ENCODE results near the gene LRRC61. TPM values are rescaled to one million over a fixed set of nuclear protein-coding genes. Genes with fewer than 3 reads are reported as not detected.

Gene LRRC61
- total and polyA plus RNA-seq, 2 of the 13 experiments (the other 11 are each of a cell fraction or from before 2014, with no cell fraction given), result 33.0 to 34.8 TPM

GRCh38 chr7:150375662-150376521 is 52.7 kb downstream of the LRRC61 start (continued):
- TF ChIP-seq IKZF5 (CRISPR knock-in tag; IDR thresholded peaks at IDR 0.05), result no peak

GRCh38 chr7:150376560-150376959 is 53.4 kb downstream of the LRRC61 start:
- Histone ChIP-seq H2AFZ (ENCODE audit: low read length) (no peak overlapping the region), H3K4me1 (ENCODE audit: insufficient read depth, low read length) (peaks cover 75% of the 10 kb centered on the region), H3K4me3 (replicated peaks in 1 of 3; ENCODE audit: insufficient read depth in 1 of 3, low read depth in 2 of 3, low read length in 3 of 3) (peak overlapping the region in 1 of 3 experiments; percentile 47; a peak in 2 of 6 replicates), H3K79me2 (ENCODE audit: insufficient read depth, low read length) (peaks cover 30% of the 10 kb centered on the region), H3K9me3 (ENCODE audit: low read length) (no peaks in the 10 kb centered on the region), H3K4me2 (ENCODE audit: low read depth, low read length) (peak overlapping the region; percentile 97), H3K27me3 (ENCODE audit: control insufficient read depth in 1 of 2, insufficient read depth in 2 of 2, low read length in 2 of 2) (no peaks in the 10 kb centered on the region), H3K36me3 (replicated peaks in 1 of 2; ENCODE audit: control insufficient read depth in 1 of 2, insufficient read depth in 2 of 2, low read length in 2 of 2) (peaks cover 5 to 16% of the 10 kb centered on the region in 2 experiments; a peak in 3 of 5 replicates), H3K27ac (ENCODE audit: extremely low read length, insufficient read depth, low read length) (peak overlapping the region; percentile 97), H3K9ac (ENCODE audit: insufficient read depth, low read depth, low read length) (peak overlapping the region; percentile 7; the same call in 1 of the 2 replicates), H4K20me1 (ENCODE audit: insufficient read depth, low read length) (no peaks in the 10 kb centered on the region)
- ATAC-seq, result no peak
- intact Hi-C loops (cut with micrococcal nuclease; ENCODE audit: unreplicated experiment), result no loop called here
- POLR2A ChIA-PET, result interaction anchor here (1.3 to 4.7 kb wide), 2 partner anchors 7 to 20 kb away, joined by 3 to 107 read pairs; partner anchors contain the start of gene REPIN1
- no peak for DNase-seq (ENCODE audit: low spot score)
- no TSS peak for BruUV-seq (replicated peaks)
- in situ Hi-C loops (cut with HindIII; ENCODE audit: extremely low pct_ligation_motif_present, low pct_unique_long_range_greater_than_20kb), result no loop called here
- peak; percentile 23 for FAIRE-seq
- CTCF ChIA-PET (ENCODE audit: low intra/inter-chr PET ratio, low total read pairs), result no interaction called here
- 25% methylated on average over 6 of the region's 6 CpGs for WGBS (ENCODE audit: low lambda C conversion rate)
- TF ChIP-seq HNF4G (IDR thresholded peaks at IDR 0.05; ENCODE audit: borderline replicate concordance, low read depth, low read length) (peak; percentile 60; the same call in 1 of the 2 replicates), HNF4G (CRISPR knock-in tag; IDR thresholded peaks at IDR 0.05; ENCODE audit: borderline replicate concordance, low read depth) (no peak), PLSCR1 (CRISPR knock-in tag; IDR thresholded peaks at IDR 0.05; ENCODE audit: borderline replicate concordance) (no peak), ESRRA (CRISPR knock-in tag; IDR thresholded peaks at IDR 0.05; ENCODE audit: low read depth) (peak; percentile 86), GATA4 (IDR thresholded peaks at IDR 0.05; ENCODE audit: borderline replicate concordance, low read depth) (no peak), RXRA (CRISPR knock-in tag; IDR thresholded peaks at IDR 0.05) (peak; percentile 23; the same call in 1 of the 2 replicates), NR2F1 (CRISPR knock-in tag; IDR thresholded peaks at IDR 0.05) (peak in 1 of 2 experiments; percentile 58; a peak in 1 of 4 replicates), ZNF574 (CRISPR knock-in tag; IDR thresholded peaks at IDR 0.05) (0 out of 2 replicates have a peak, but pooled peaks have one; percentile 42), NBN (conservative IDR thresholded peaks at IDR 0.05) (no peak), ELF3 (CRISPR knock-in tag; IDR thresholded peaks at IDR 0.05) (0 out of 2 replicates have a peak, but pooled peaks have one; percentile 11), STAG1 (CRISPR knock-in tag; IDR thresholded peaks at IDR 0.05) (0 out of 2 replicates have a peak, but pooled peaks have one; percentile 10)

All from HepG2 (cell line).